Dendritic cell treated with granulocyte-macrophage colony-stimulating factor and Interleukin-4, amounts not matched to agents 40 ng/mL and 50 ng/mL, for 4 days (primary cell): Measurements from ENCODE around the gene FAM83F.

Source experiments
- H3K27ac Mint-ChIP-seq: one replicate; pipeline ENCODE4 v1.8.0; 2022; ENCODE audit warnings: mild to moderate bottlenecking, mixed read lengths
- H3K27me3 Mint-ChIP-seq: one replicate; pipeline ENCODE4 v1.8.0; 2022; ENCODE audit warnings: mild to moderate bottlenecking, mixed read lengths
- H3K36me3 Mint-ChIP-seq: one replicate; pipeline ENCODE4 v1.8.0; 2022; ENCODE audit warnings: low read depth, mixed read lengths
- H3K4me1 Mint-ChIP-seq: one replicate; pipeline ENCODE4 v1.8.0; 2022; ENCODE audit warnings: low read depth, mixed read lengths
- H3K4me3 Mint-ChIP-seq: one replicate; pipeline ENCODE4 v1.8.0; 2022; ENCODE audit warnings: mild to moderate bottlenecking, moderate library complexity, mixed read lengths
- H3K9me3 Mint-ChIP-seq: one replicate; pipeline ENCODE4 v1.8.0; 2022; ENCODE audit warnings: mixed read lengths
- intact Hi-C: fragments of 100-400 bp; cut with micrococcal nuclease; formaldehyde crosslinking; loops from one replicate; pipeline ENCODE4 v1.15.0; 2022

Gene FAM83F

GRCh38 chr22:39994041-39994565, 651 bp upstream of the FAM83F start:
- H3K4me1 Mint-ChIP-seq = no peaks in the 10 kb centered on the region
- H3K4me3 Mint-ChIP-seq = no peak overlapping the region
- no peaks in the 10 kb centered on the region for H3K9me3 Mint-ChIP-seq
- no peak overlapping the region for H3K27ac Mint-ChIP-seq
- peaks cover 83% of the 10 kb centered on the region for H3K27me3 Mint-ChIP-seq
- intact Hi-C loops = no loop called here
- no peaks in the 10 kb centered on the region for H3K36me3 Mint-ChIP-seq

- H3K27me3 Mint-ChIP-seq = peaks cover 86% of the 10 kb centered on the region
These were observed 869 bp downstream of the FAM83F start for GRCh38 chr22:39995393-39996252.

GRCh38 chr22:39996732-39997131, 2.0 kb downstream of the FAM83F start:
- no peaks in the 10 kb centered on the region for H3K9me3 Mint-ChIP-seq
- intact Hi-C loops = no loop called here
- H3K27me3 Mint-ChIP-seq = peaks cover 93% of the 10 kb centered on the region
- no peaks in the 10 kb centered on the region for H3K36me3 Mint-ChIP-seq
- no peak overlapping the region for H3K27ac Mint-ChIP-seq
- no peak overlapping the region for H3K4me3 Mint-ChIP-seq
- H3K4me1 Mint-ChIP-seq = peaks cover 1% of the 10 kb centered on the region

More at GRCh38 chr22:39995393-39996252, 869 bp downstream of the FAM83F start:
- no peaks in the 10 kb centered on the region for H3K4me1 Mint-ChIP-seq
- no peak overlapping the region for H3K4me3 Mint-ChIP-seq
- H3K36me3 Mint-ChIP-seq = no peaks in the 10 kb centered on the region
- no peaks in the 10 kb centered on the region for H3K9me3 Mint-ChIP-seq
- H3K27ac Mint-ChIP-seq = no peak overlapping the region
- intact Hi-C loops = no loop called here

GRCh38 chr22:39997421-39997820, 2.7 kb downstream of the FAM83F start:
- intact Hi-C loops = no loop called here
- H3K27me3 Mint-ChIP-seq = peaks cover 93% of the 10 kb centered on the region
- no peaks in the 10 kb centered on the region for H3K36me3 Mint-ChIP-seq
- H3K27ac Mint-ChIP-seq = no peak overlapping the region
- peaks cover 8% of the 10 kb centered on the region for H3K4me1 Mint-ChIP-seq
- no peaks in the 10 kb centered on the region for H3K9me3 Mint-ChIP-seq
- H3K4me3 Mint-ChIP-seq = no peak overlapping the region

GRCh38 chr22:39997939-39998726, 3.4 kb downstream of the FAM83F start:
- peaks cover 10% of the 10 kb centered on the region for H3K4me1 Mint-ChIP-seq
- no peaks in the 10 kb centered on the region for H3K9me3 Mint-ChIP-seq
- intact Hi-C loops = no loop called here
- H3K27me3 Mint-ChIP-seq = peaks cover 93% of the 10 kb centered on the region
- H3K4me3 Mint-ChIP-seq = no peak overlapping the region
- H3K27ac Mint-ChIP-seq = no peak overlapping the region
- no peaks in the 10 kb centered on the region for H3K36me3 Mint-ChIP-seq

- H3K36me3 Mint-ChIP-seq = no peaks in the 10 kb centered on the region
- no peaks in the 10 kb centered on the region for H3K9me3 Mint-ChIP-seq
- no peak overlapping the region for H3K27ac Mint-ChIP-seq
- intact Hi-C loops = no loop called here
- H3K4me1 Mint-ChIP-seq = peaks cover 10% of the 10 kb centered on the region
- peaks cover 84% of the 10 kb centered on the region for H3K27me3 Mint-ChIP-seq
- no peak overlapping the region for H3K4me3 Mint-ChIP-seq
These were observed 4.5 kb downstream of the FAM83F start for GRCh38 chr22:39999144-39999757.

GRCh38 chr22:40000171-40000570, 5.4 kb downstream of the FAM83F start:
- Mint-ChIP-seq H3K4me1 (peaks cover 10% of the 10 kb centered on the region), H3K27me3 (peaks cover 85% of the 10 kb centered on the region), H3K4me3 (no peak overlapping the region), H3K36me3 (no peaks in the 10 kb centered on the region), H3K9me3 (no peaks in the 10 kb centered on the region), H3K27ac (no peak overlapping the region)
- intact Hi-C loops = loop anchor here (10.0 kb wide), 1 partner anchor 55 kb away; no protein-coding TSS in a partner anchor

GRCh38 chr22:40001106-40001505, 6.4 kb downstream of the FAM83F start:
- H3K9me3 Mint-ChIP-seq = no peaks in the 10 kb centered on the region
- peaks cover 83% of the 10 kb centered on the region for H3K27me3 Mint-ChIP-seq
- no peaks in the 10 kb centered on the region for H3K36me3 Mint-ChIP-seq
- H3K4me3 Mint-ChIP-seq = no peak overlapping the region
- peaks cover 10% of the 10 kb centered on the region for H3K4me1 Mint-ChIP-seq
- no peak overlapping the region for H3K27ac Mint-ChIP-seq
- intact Hi-C loops = loop anchor here (10.0 kb wide), 1 partner anchor 56 kb away; no protein-coding TSS in a partner anchor

- Mint-ChIP-seq H3K36me3 (no peaks in the 10 kb centered on the region), H3K4me3 (no peak overlapping the region), H3K9me3 (no peaks in the 10 kb centered on the region), H3K27ac (no peak overlapping the region), H3K27me3 (peaks cover 81% of the 10 kb centered on the region), H3K4me1 (peaks cover 16% of the 10 kb centered on the region)
- intact Hi-C loops = loop anchor here (10.0 kb wide), 1 partner anchor 57 kb away; no protein-coding TSS in a partner anchor
These were observed 7.2 kb downstream of the FAM83F start for GRCh38 chr22:40001800-40002577.

- Mint-ChIP-seq H3K4me1 (peaks cover 27% of the 10 kb centered on the region), H3K36me3 (no peaks in the 10 kb centered on the region), H3K9me3 (no peaks in the 10 kb centered on the region), H3K27me3 (peaks cover 76% of the 10 kb centered on the region), H3K27ac (no peak overlapping the region), H3K4me3 (no peak overlapping the region)
- intact Hi-C loops = loop anchor here (10.0 kb wide), 1 partner anchor 58 kb away; no protein-coding TSS in a partner anchor
These were observed 8.4 kb downstream of the FAM83F start for GRCh38 chr22:40002935-40003715.

- H3K9me3 Mint-ChIP-seq = no peaks in the 10 kb centered on the region
- intact Hi-C loops = loop anchor here (10.0 kb wide), 1 partner anchor 60 kb away; no protein-coding TSS in a partner anchor
- no peak overlapping the region for H3K27ac Mint-ChIP-seq
- H3K4me3 Mint-ChIP-seq = no peak overlapping the region
- H3K36me3 Mint-ChIP-seq = no peaks in the 10 kb centered on the region
- peaks cover 44% of the 10 kb centered on the region for H3K4me1 Mint-ChIP-seq
- peaks cover 77% of the 10 kb centered on the region for H3K27me3 Mint-ChIP-seq
These were observed 10.1 kb downstream of the FAM83F start for GRCh38 chr22:40004836-40005235.

GRCh38 chr22:40006641-40007040, 11.9 kb downstream of the FAM83F start:
- Mint-ChIP-seq H3K9me3 (no peaks in the 10 kb centered on the region), H3K4me3 (no peak overlapping the region), H3K27me3 (peaks cover 74% of the 10 kb centered on the region), H3K27ac (no peak overlapping the region), H3K4me1 (peaks cover 49% of the 10 kb centered on the region), H3K36me3 (no peaks in the 10 kb centered on the region)
- intact Hi-C loops = loop anchor here (10.0 kb wide), 1 partner anchor 62 kb away; no protein-coding TSS in a partner anchor
